ENCODE results near the gene PRKCH. TPM values are rescaled to one million over a fixed set of nuclear protein-coding genes. Genes with fewer than 3 reads are reported as not detected.
A peak's percentile ranks its signal among the peaks of the same experiment; 100 is the strongest.
"Not testable (repeated sequence)": the region's sequence is repeated elsewhere in the genome, so short reads cannot be mapped to it uniquely, and the experiment has no call there.

Gene PRKCH
- total RNA-seq, 2 experiments from 2014 or later = 109 to 145 TPM

- peaks cover 29% of the 10 kb centered on the region for H3K36me3 Mint-ChIP-seq (ENCODE audit: low read depth)
- no peak for ATAC-seq
- no peak for DNase-seq
- ChIA-PET POLR2A (interaction anchor here (0.6 kb wide), 1 partner anchor 10 kb away, joined by 3 read pairs; no protein-coding TSS in a partner anchor), CTCF (interaction anchor here (0.6 to 2.1 kb wide), 5 partner anchors 8 to 166 kb away, joined by 3 to 9 read pairs (median 4); no protein-coding TSS in a partner anchor)
- intact Hi-C loops (cut with DNase I, micrococcal nuclease) = no loop called here
- no peaks in the 10 kb centered on the region for H3K27me3 Mint-ChIP-seq
- H3K9me3 Mint-ChIP-seq (ENCODE audit: low read depth) = no peaks in the 10 kb centered on the region
- peaks cover 71% of the 10 kb centered on the region for H3K4me1 Mint-ChIP-seq
- no peak overlapping the region for H3K27ac Mint-ChIP-seq
- no peak overlapping the region for H3K4me3 Mint-ChIP-seq
Observed at GRCh38 chr14:61399365-61399764, 78.0 kb downstream of the PRKCH start.

GRCh38 chr14:61401461-61401860 is 80.1 kb downstream of the PRKCH start:
- no peaks in the 10 kb centered on the region for H3K9me3 Mint-ChIP-seq (ENCODE audit: low read depth)
- ChIA-PET POLR2A (interaction anchor here (0.6 kb wide), 1 partner anchor 449 kb away, joined by 3 read pairs; no protein-coding TSS in a partner anchor), CTCF (interaction anchor here (1.0 to 1.4 kb wide), 2 partner anchors 14 to 15 kb away, joined by 4 read pairs; no protein-coding TSS in a partner anchor)
- ATAC-seq = no peak
- intact Hi-C loops (cut with DNase I, micrococcal nuclease) = no loop called here
- H3K27ac Mint-ChIP-seq = peak overlapping the region; percentile 64
- no peak overlapping the region for H3K4me3 Mint-ChIP-seq
- no peak for DNase-seq
- H3K4me1 Mint-ChIP-seq = peaks cover 86% of the 10 kb centered on the region
- peaks cover 12% of the 10 kb centered on the region for H3K36me3 Mint-ChIP-seq (ENCODE audit: low read depth)
- H3K27me3 Mint-ChIP-seq = no peaks in the 10 kb centered on the region

DNA sequence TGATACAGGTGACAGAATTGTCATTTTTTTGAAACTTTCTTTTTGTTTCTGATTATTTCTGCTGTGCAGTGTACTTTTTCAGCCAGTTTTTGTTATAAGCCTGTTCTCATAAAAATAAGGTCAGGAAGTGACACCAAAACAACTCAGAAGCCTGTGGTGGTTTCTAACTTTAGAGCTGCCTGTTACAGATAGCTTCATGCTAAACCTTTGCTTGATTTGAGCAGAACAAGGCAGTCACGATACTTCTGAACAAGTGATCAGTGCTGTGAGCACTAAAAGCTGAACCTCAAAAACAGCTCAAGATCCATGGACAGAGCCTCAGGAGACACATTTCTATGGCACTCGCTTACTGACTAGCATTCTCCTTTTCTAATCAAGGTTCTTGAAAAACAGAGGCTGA is 82.0 kb downstream of the PRKCH start:
- Mint-ChIP-seq H3K4me1 (peaks cover 86% of the 10 kb centered on the region), H3K36me3 (ENCODE audit: low read depth) (peaks cover 11% of the 10 kb centered on the region), H3K27me3 (no peaks in the 10 kb centered on the region), H3K27ac (peak overlapping the region; percentile 86), H3K9me3 (ENCODE audit: low read depth) (no peaks in the 10 kb centered on the region), H3K4me3 (peak overlapping the region; percentile 48)
- ChIA-PET POLR2A (interaction anchor here (0.7 to 0.9 kb wide), 5 partner anchors 9 to 59 kb away, joined by 3 to 4 read pairs (median 3); no protein-coding TSS in a partner anchor), CTCF (interaction anchor here (0.6 to 3.3 kb wide), 8 partner anchors 9 to 107 kb away, joined by 3 to 13 read pairs (median 4); no protein-coding TSS in a partner anchor)
- intact Hi-C loops (cut with DNase I, micrococcal nuclease) = no loop called here
- ATAC-seq = peak; percentile 67
- DNase-seq = no peak

DNA sequence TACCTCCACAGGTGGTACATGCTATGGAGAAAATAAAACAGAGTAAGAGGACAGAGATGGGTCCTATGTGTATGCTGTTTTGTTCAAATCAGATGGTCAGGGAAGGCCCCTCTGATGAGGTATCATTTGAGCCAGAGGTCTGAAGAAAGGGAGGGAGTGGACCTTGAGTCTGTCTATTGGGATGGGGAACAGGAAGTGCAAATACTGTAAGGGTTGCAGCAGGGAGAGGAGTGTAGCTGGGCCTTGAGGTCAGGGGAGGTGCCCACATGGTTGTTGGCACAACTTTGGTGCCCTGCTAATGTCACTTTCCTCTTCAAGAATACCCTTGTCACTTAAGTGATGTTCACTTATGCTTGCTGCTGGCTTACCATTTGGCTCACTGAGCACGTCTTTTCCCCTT is 83.3 kb downstream of the PRKCH start:
- POLR2A ChIA-PET = no interaction called here
- Mint-ChIP-seq H3K27me3 (no peaks in the 10 kb centered on the region), H3K27ac (peak overlapping the region; percentile 79), H3K36me3 (ENCODE audit: low read depth) (peaks cover 9% of the 10 kb centered on the region), H3K4me1 (peaks cover 86% of the 10 kb centered on the region), H3K4me3 (peak overlapping the region; percentile 4), H3K9me3 (ENCODE audit: low read depth) (no peaks in the 10 kb centered on the region)
- DNase-seq (no peak), ATAC-seq (no peak)
- intact Hi-C loops (cut with DNase I, micrococcal nuclease) = loop anchor here in 1 of 2 experiments (1.0 kb wide), 1 partner anchor 16 kb away; no protein-coding TSS in a partner anchor
- CTCF ChIA-PET = interaction anchor here (0.6 to 3.3 kb wide), 3 partner anchors 15 to 255 kb away, joined by 3 to 13 read pairs (median 6); no protein-coding TSS in a partner anchor

- POLR2A ChIA-PET = interaction anchor here (0.7 kb wide), 1 partner anchor 13 kb away, joined by 6 read pairs; no protein-coding TSS in a partner anchor
- intact Hi-C loops (cut with DNase I, micrococcal nuclease) = loop anchor here in 1 of 2 experiments (2.0 kb wide), 2 partner anchors 15 to 55 kb away; no protein-coding TSS in a partner anchor
- DNase-seq (no peak), ATAC-seq (no peak)
- no peaks in the 10 kb centered on the region for H3K9me3 Mint-ChIP-seq (ENCODE audit: low read depth)
- H3K27me3 Mint-ChIP-seq = no peaks in the 10 kb centered on the region
- CTCF ChIA-PET = interaction anchor here (0.7 to 1.8 kb wide), 4 partner anchors 11 to 280 kb away, joined by 3 to 6 read pairs (median 4); no protein-coding TSS in a partner anchor
- peaks cover 15% of the 10 kb centered on the region for H3K36me3 Mint-ChIP-seq (ENCODE audit: low read depth)
- peak overlapping the region; percentile 56 for H3K4me3 Mint-ChIP-seq
- peak overlapping the region; percentile 91 for H3K27ac Mint-ChIP-seq
- peaks cover 74% of the 10 kb centered on the region for H3K4me1 Mint-ChIP-seq
Observed at GRCh38 chr14:61406198-61406597, 84.8 kb downstream of the PRKCH start.

DNA sequence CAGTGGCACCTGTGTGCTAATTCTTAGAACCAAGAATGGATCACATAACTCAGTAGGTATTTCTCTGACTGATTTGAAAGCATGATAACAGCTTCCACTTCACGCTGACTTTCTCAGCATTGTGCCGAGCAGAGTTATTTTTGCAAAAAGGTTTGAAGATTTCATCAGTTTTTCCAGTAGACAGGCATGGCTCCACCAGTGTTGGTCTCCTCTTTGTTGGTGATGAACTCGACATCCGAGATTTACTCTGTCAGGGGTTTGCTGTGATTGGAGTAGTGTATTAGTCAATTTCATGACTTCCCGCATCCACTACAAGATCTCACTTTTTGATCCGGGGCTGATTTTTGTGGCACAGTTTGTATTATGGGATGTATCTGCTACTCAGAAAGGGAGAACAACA is 85.3 kb downstream of the PRKCH start:
- ChIA-PET POLR2A (interaction anchor here (0.7 kb wide), 1 partner anchor 12 kb away, joined by 6 read pairs; no protein-coding TSS in a partner anchor), CTCF (interaction anchor here (1.5 to 1.8 kb wide), 2 partner anchors 11 to 38 kb away, joined by 3 to 6 read pairs; no protein-coding TSS in a partner anchor)
- Mint-ChIP-seq H3K27ac (peak overlapping the region; percentile 91), H3K9me3 (ENCODE audit: low read depth) (no peaks in the 10 kb centered on the region), H3K4me1 (peaks cover 70% of the 10 kb centered on the region), H3K36me3 (ENCODE audit: low read depth) (peaks cover 19% of the 10 kb centered on the region), H3K4me3 (peak overlapping the region; percentile 56), H3K27me3 (no peaks in the 10 kb centered on the region)
- DNase-seq (peak; percentile 63), ATAC-seq (peak; percentile 76)
- intact Hi-C loops (cut with DNase I, micrococcal nuclease) = loop anchor here in 1 of 2 experiments (2.0 kb wide), 2 partner anchors 16 to 56 kb away; no protein-coding TSS in a partner anchor

DNA sequence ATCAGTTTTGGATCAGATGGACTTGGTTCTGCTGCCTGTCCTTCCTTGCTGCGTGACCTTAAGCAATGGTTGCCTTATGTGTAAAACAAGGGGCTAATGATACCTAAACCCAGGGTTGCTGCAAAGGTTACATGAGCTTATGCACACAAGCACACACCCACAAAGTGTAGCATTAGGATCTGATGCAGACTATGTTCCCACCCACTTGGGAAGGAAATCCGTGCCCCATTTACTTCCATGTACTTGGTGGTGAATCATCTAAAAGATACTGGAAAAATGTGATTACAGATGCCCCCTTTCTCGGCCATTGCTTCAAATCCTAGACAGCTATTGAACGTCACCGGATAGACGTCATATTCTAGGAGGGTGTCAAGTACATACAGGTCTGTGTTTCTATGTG is 87.1 kb downstream of the PRKCH start:
- Mint-ChIP-seq H3K36me3 (ENCODE audit: low read depth) (peaks cover 20% of the 10 kb centered on the region), H3K9me3 (ENCODE audit: low read depth) (no peaks in the 10 kb centered on the region), H3K27me3 (no peaks in the 10 kb centered on the region), H3K4me3 (no peak overlapping the region), H3K27ac (peak overlapping the region; percentile 43), H3K4me1 (peaks cover 59% of the 10 kb centered on the region)
- ATAC-seq (no peak), DNase-seq (no peak)
- ChIA-PET POLR2A (interaction anchor here (0.6 kb wide), 1 partner anchor 231 kb away, joined by 5 read pairs; no protein-coding TSS in a partner anchor), CTCF (interaction anchor here (0.5 to 1.8 kb wide), 3 partner anchors 13 to 53 kb away, joined by 3 read pairs; no protein-coding TSS in a partner anchor)
- intact Hi-C loops (cut with DNase I, micrococcal nuclease) = no loop called here

DNA sequence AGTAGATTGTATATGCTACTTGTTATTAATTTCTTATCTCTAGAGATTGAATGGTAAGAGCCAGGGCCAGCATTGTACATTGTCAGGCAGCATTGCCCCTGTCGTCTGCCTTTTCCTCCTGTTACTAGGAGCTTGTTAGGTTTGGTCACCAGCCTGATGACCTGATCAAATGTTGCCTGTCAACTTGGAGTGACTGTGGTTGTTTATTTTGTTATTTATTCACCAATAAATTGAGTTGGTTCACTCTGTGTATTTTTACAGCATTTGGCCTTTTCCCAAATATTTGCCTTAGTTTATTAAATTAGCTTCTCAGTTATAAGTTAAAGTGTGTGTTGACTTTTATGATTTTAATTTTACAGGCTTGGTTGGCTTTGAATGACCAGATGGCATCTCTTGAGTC is 88.4 kb downstream of the PRKCH start:
- Mint-ChIP-seq H3K4me3 (no peak overlapping the region), H3K27me3 (no peaks in the 10 kb centered on the region), H3K4me1 (peaks cover 49% of the 10 kb centered on the region), H3K36me3 (ENCODE audit: low read depth) (peaks cover 20% of the 10 kb centered on the region), H3K27ac (no peak overlapping the region), H3K9me3 (ENCODE audit: low read depth) (no peaks in the 10 kb centered on the region)
- intact Hi-C loops (cut with DNase I, micrococcal nuclease) = no loop called here
- ChIA-PET CTCF (interaction anchor here (0.6 to 1.0 kb wide), 4 partner anchors 12 to 113 kb away, joined by 3 read pairs; no protein-coding TSS in a partner anchor), POLR2A (no interaction called here)
- no peak for ATAC-seq
- DNase-seq = no peak

GRCh38 chr14:61415934-61416333 is 94.6 kb downstream of the PRKCH start:
- H3K4me3 Mint-ChIP-seq; POLR2A ChIA-PET; H3K4me1 Mint-ChIP-seq; H3K9me3 Mint-ChIP-seq (ENCODE audit: low read depth); intact Hi-C loops (cut with DNase I, micrococcal nuclease); H3K27me3 Mint-ChIP-seq; ATAC-seq: not testable (repeated sequence)
- H3K27ac Mint-ChIP-seq = peak overlapping the region; percentile 86
- DNase-seq = peak; percentile 41
- peaks cover 11% of the 10 kb centered on the region for H3K36me3 Mint-ChIP-seq (ENCODE audit: low read depth)
- CTCF ChIA-PET = interaction anchor here (0.6 to 1.3 kb wide), 4 partner anchors 15 to 33 kb away, joined by 3 to 4 read pairs (median 3); no protein-coding TSS in a partner anchor

GRCh38 chr14:61416591-61416990 is 95.2 kb downstream of the PRKCH start:
- Mint-ChIP-seq H3K36me3 (ENCODE audit: low read depth) (peaks cover 10% of the 10 kb centered on the region), H3K27ac (peak overlapping the region; percentile 86), H3K27me3 (no peaks in the 10 kb centered on the region), H3K9me3 (ENCODE audit: low read depth) (no peaks in the 10 kb centered on the region), H3K4me3 (peak overlapping the region; percentile 15), H3K4me1 (no peaks in the 10 kb centered on the region)
- CTCF ChIA-PET = interaction anchor here (0.6 to 1.3 kb wide), 5 partner anchors 15 to 135 kb away, joined by 3 to 4 read pairs (median 3); partner anchors contain the start of gene TMEM30B
- ATAC-seq (peak; percentile 27), DNase-seq (no peak)
- intact Hi-C loops (cut with DNase I, micrococcal nuclease) = no loop called here
- POLR2A ChIA-PET = no interaction called here

GRCh38 chr14:61417141-61417540 is 95.8 kb downstream of the PRKCH start:
- ATAC-seq (peak; percentile 25), DNase-seq (no peak)
- peaks cover 9% of the 10 kb centered on the region for H3K36me3 Mint-ChIP-seq (ENCODE audit: low read depth)
- peak overlapping the region; percentile 86 for H3K27ac Mint-ChIP-seq
- no peaks in the 10 kb centered on the region for H3K27me3 Mint-ChIP-seq
- no peaks in the 10 kb centered on the region for H3K9me3 Mint-ChIP-seq (ENCODE audit: low read depth)
- ChIA-PET POLR2A (no interaction called here), CTCF (interaction anchor here (0.7 to 1.3 kb wide), 4 partner anchors 16 to 136 kb away, joined by 3 to 4 read pairs (median 3); partner anchors contain the start of gene TMEM30B)
- intact Hi-C loops (cut with DNase I, micrococcal nuclease) = no loop called here
- H3K4me3 Mint-ChIP-seq = peak overlapping the region; percentile 15
- H3K4me1 Mint-ChIP-seq = no peaks in the 10 kb centered on the region

Data from activated CD4-positive, alpha-beta T cell treated with anti-CD3 and anti-CD28 coated beads for 36 hours (primary cell).